ENCODE data around the gene TSPEAR. TPM values are rescaled to one million over a fixed set of nuclear protein-coding genes. Genes with fewer than 3 reads are reported as not detected.
"Not testable (repeated sequence)": the region's sequence is repeated elsewhere in the genome, so short reads cannot be mapped to it uniquely, and the experiment has no call there.

TSPEAR gene
- total RNA-seq, 1 donor from 2014 or later, result 0.34 TPM

GRCh38 chr21:44630440-44630839 is 80.9 kb downstream of the TSPEAR start:
- peaks cover 24% of the 10 kb centered on the region for H3K9me3 Mint-ChIP-seq
- no peak for TF ChIP-seq CTCF (conservative IDR thresholded peaks at IDR 0.05)
- DNase-seq (ENCODE audit: extremely low spot score, unreplicated experiment), result no peak
- H3K4me3 Mint-ChIP-seq, result no peak overlapping the region
- no peaks in the 10 kb centered on the region for H3K4me1 Mint-ChIP-seq (ENCODE audit: unreplicated experiment)
- H3K27ac Mint-ChIP-seq, result no peak overlapping the region
- H3K36me3 Mint-ChIP-seq, result no peaks in the 10 kb centered on the region
- peaks cover 3% of the 10 kb centered on the region for H3K27me3 Mint-ChIP-seq

GRCh38 chr21:44628707-44629391 is 82.5 kb downstream of the TSPEAR start:
- H3K4me3 Mint-ChIP-seq, result no peak overlapping the region
- no peaks in the 10 kb centered on the region for H3K36me3 Mint-ChIP-seq
- DNase-seq (ENCODE audit: extremely low spot score, unreplicated experiment), result no peak
- H3K27ac Mint-ChIP-seq, result no peak overlapping the region
- H3K9me3 Mint-ChIP-seq, result peaks cover 27% of the 10 kb centered on the region
- TF ChIP-seq CTCF (conservative IDR thresholded peaks at IDR 0.05), result no peak
- H3K4me1 Mint-ChIP-seq (ENCODE audit: unreplicated experiment), result no peaks in the 10 kb centered on the region
- peaks cover 3% of the 10 kb centered on the region for H3K27me3 Mint-ChIP-seq

- H3K36me3 Mint-ChIP-seq; H3K4me1 Mint-ChIP-seq (ENCODE audit: unreplicated experiment); H3K27ac Mint-ChIP-seq; DNase-seq (ENCODE audit: extremely low spot score, unreplicated experiment); H3K4me3 Mint-ChIP-seq; H3K27me3 Mint-ChIP-seq: not testable (repeated sequence)
- H3K9me3 Mint-ChIP-seq, result peaks cover 33% of the 10 kb centered on the region
These were observed 83.5 kb downstream of the TSPEAR start for GRCh38 chr21:44627831-44628233.

GRCh38 chr21:44627181-44627822 is 84.1 kb downstream of the TSPEAR start:
- not testable (repeated sequence) for H3K36me3 Mint-ChIP-seq; H3K27me3 Mint-ChIP-seq; H3K4me1 Mint-ChIP-seq (ENCODE audit: unreplicated experiment); H3K27ac Mint-ChIP-seq; H3K4me3 Mint-ChIP-seq; DNase-seq (ENCODE audit: extremely low spot score, unreplicated experiment)
- peaks cover 32% of the 10 kb centered on the region for H3K9me3 Mint-ChIP-seq

- Mint-ChIP-seq H3K27me3 (no peaks in the 10 kb centered on the region), H3K4me3 (no peak within 1 kb of the TSS), H3K9me3 (peaks cover 26% of the 10 kb centered on the region), H3K36me3 (no peaks in the 10 kb centered on the region), H3K27ac (no peak within 1 kb of the TSS), H3K4me1 (ENCODE audit: unreplicated experiment) (no peaks in the 10 kb centered on the region)
- DNase-seq (ENCODE audit: extremely low spot score, unreplicated experiment), result no peak
- no peak for TF ChIP-seq CTCF (conservative IDR thresholded peaks at IDR 0.05)
These were observed 84.7 kb downstream of the TSPEAR start, which contains the start of gene KRTAP10-9 for GRCh38 chr21:44626673-44627143. TSS of gene KRTAP10-9 (plus strand) at chr21:44627093. CDS start at chr21:44627172, 79 bp downstream.

GRCh38 chr21:44626262-44626661 is 85.1 kb downstream of the TSPEAR start:
- H3K4me1 Mint-ChIP-seq (ENCODE audit: unreplicated experiment), result no peaks in the 10 kb centered on the region
- TF ChIP-seq CTCF (conservative IDR thresholded peaks at IDR 0.05), result no peak
- no peak for DNase-seq (ENCODE audit: extremely low spot score, unreplicated experiment)
- no peak overlapping the region for H3K27ac Mint-ChIP-seq
- H3K9me3 Mint-ChIP-seq, result peaks cover 22% of the 10 kb centered on the region
- no peaks in the 10 kb centered on the region for H3K27me3 Mint-ChIP-seq
- H3K4me3 Mint-ChIP-seq, result no peak overlapping the region
- no peaks in the 10 kb centered on the region for H3K36me3 Mint-ChIP-seq

Data from type B pancreatic cell (in vitro differentiated cells).